GM18519 (cell line): Measurements from ENCODE around the gene DHX57.
A peak's percentile ranks its signal among the peaks of the same experiment; 100 is the strongest.

ENCODE experiments used
- ATAC-seq: cut with Tn5 transposase; IDR thresholded peaks from one replicate; pipeline ENCODE4 v1.9.1; 2021; ENCODE audit warnings: mild to moderate bottlenecking, moderate library complexity; ENCODE audit not compliant: unreplicated experiment, low FRiP score

Gene DHX57

GRCh38 chr2:38754049-38754448 lies 121.7 kb downstream of the DHX57 start:
- ATAC-seq = no peak

GRCh38 chr2:38751596-38752410 lies 123.9 kb downstream of the DHX57 start:
- ATAC-seq = peak; percentile 2

- ATAC-seq = peak; percentile 70
Observed at GRCh38 chr2:38750891-38751595, 124.7 kb downstream of the DHX57 start, which contains the start of gene SRSF7. Gene SRSF7, minus strand, starts transcription at chr2:38751361. Its CDS starts 105 bp downstream, at chr2:38751256.

- no peak for ATAC-seq
Observed at GRCh38 chr2:38750011-38750890, 125.5 kb downstream of the DHX57 start.

GRCh38 chr2:38748943-38749804 lies 126.6 kb downstream of the DHX57 start:
- no peak for ATAC-seq

- ATAC-seq = no peak
Observed at GRCh38 chr2:38748391-38748790, 127.3 kb downstream of the DHX57 start.

GRCh38 chr2:38747819-38748218 lies 127.9 kb downstream of the DHX57 start:
- ATAC-seq = no peak
